HG03175 (cell line): ENCODE results near the gene DPCD.

Experiments
- ATAC-seq: cut with Tn5 transposase; IDR thresholded peaks from one replicate; pipeline ENCODE4 v1.9.1; 2021; ENCODE audit warnings: mild to moderate bottlenecking, moderate library complexity; ENCODE audit not compliant: unreplicated experiment

DPCD gene

DNA sequence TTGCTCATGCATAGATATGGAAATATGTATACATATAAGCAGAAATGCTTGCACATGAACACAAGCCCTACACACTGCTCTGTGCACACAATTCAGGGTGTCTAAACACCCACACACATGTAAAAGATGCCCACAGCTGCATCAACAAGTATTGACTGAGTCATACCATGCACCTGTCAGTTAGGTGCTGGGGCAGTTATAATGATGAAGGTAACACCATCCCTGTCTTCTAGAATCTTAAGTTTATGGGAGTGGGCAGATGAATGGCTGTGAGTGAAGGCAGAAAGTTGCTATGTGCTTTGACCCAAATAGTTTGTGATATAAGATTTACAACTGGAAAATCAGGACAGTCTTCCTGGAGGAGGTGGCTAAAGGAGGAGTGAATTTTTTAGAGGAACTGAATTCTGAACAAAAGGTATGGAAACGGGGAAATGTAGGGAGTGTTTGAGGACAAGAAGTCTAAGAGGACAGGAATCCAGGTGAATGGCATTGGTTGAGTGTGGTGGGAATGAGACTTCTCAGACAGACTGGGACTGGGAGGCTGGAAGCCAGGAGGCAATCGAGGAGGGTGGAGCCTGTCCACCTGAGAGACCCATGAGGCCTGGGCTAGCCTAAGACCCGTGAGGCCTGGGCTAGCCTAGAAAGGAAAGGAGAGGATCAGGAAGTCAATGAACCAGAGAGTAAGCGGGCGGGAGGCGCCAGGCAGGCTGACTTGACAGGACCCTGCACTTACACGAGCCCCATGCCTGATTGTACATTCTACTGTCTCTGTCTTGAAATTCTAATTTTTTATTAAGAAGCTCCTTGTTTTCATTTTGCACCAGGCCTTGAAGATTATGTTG, 20.7 kb upstream of the DPCD start:
- no peak for ATAC-seq

- ATAC-seq = no peak
Observed at GRCh38 chr10:101568054-101568745, 19.9 kb upstream of the DPCD start.

GRCh38 chr10:101569323-101569621, 18.8 kb upstream of the DPCD start:
- ATAC-seq = no peak

DNA sequence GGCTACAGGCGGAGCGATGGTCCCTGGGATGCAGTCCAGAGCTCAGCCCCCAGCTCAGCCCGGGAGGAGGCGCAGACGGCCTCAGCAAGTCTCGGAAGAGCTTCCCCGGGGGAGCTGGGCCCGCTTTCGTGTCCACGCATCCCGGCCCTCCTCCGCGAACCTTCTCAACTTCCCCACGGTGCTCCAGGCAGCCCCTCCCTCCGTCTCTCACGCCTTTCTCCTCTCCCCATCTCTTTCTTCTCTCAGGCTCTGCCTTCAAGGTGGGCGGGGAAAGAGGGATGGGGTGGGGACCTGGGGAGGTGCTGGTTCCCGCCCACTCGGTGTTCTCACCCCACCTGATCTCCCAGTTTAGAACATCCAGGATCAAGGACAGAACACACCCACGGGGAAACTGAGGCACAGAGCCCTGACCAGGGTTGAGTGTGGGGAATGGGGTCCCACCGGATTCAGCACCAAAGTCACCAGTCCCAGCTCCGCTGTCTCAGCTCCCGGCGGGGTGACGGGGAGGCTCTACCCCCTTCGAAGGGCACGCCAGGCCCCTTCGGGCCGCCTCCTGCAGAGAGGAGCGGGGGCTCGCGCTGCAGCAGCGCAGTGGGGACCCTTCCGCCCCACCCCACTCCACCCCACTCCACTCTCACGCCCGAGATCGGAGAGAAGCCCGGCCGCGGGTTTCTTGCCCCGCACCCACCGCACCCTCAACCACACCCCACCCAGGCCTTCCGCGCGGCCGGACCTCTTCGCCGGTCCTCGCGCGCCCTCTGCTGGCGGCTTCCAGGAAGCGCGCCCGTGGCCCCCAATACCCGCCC, 18.3 kb upstream of the DPCD start:
- peak; percentile 67 for ATAC-seq

DNA sequence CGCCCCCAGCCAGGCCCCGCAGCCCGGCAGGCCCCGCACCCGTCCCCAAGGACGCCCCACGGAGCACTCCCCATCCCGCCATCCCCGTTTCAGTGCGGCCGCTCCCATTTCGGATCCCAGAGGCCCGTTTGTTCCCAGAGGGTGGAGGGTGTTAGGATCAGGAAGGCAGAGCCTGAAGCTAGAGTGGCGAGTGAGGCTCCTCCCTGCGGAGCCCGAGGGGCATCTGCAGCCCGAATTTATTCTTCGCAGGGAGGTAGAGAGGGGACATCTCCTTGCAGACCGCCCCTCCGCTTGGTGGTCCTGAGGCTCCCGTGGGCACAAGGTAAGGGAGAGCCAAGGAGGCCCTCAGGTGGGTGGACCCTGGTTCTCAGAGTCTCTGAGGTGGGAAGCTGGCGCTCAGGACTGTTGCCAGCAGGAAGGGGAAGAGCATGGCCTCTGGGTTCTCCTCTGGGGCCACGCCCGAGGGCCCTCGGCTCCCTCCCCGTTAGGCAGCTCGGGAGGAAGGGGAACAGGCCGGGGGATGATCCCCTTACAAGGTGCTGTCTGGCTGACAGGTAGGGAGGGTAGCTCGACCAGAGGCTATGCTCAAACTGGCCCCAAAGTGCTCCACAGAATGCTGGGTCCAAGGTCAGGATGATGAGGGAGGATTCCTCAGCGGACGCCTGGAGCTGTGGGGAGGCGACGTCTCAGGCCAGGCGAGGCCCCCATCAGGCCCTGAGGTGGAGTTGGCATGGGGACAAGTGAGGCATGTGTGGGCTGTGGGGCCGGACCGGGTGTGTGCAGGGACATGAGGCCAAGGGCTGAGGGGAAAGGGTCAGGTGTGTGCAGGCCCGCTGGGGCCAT, 17.5 kb upstream of the DPCD start:
- peak; percentile 2 for ATAC-seq

- ATAC-seq = no peak
Observed at GRCh38 chr10:101571271-101571925, 16.7 kb upstream of the DPCD start.

- ATAC-seq = no peak
Observed at GRCh38 chr10:101572126-101572525, 16.0 kb upstream of the DPCD start.

- no peak for ATAC-seq
Observed at GRCh38 chr10:101572785-101573184, 15.3 kb upstream of the DPCD start.

GRCh38 chr10:101573885-101574753, 14.0 kb upstream of the DPCD start:
- no peak for ATAC-seq

GRCh38 chr10:101575091-101575490, 13.0 kb upstream of the DPCD start:
- no peak for ATAC-seq

- no peak for ATAC-seq
Observed at GRCh38 chr10:101575580-101576210, 12.4 kb upstream of the DPCD start.

DNA sequence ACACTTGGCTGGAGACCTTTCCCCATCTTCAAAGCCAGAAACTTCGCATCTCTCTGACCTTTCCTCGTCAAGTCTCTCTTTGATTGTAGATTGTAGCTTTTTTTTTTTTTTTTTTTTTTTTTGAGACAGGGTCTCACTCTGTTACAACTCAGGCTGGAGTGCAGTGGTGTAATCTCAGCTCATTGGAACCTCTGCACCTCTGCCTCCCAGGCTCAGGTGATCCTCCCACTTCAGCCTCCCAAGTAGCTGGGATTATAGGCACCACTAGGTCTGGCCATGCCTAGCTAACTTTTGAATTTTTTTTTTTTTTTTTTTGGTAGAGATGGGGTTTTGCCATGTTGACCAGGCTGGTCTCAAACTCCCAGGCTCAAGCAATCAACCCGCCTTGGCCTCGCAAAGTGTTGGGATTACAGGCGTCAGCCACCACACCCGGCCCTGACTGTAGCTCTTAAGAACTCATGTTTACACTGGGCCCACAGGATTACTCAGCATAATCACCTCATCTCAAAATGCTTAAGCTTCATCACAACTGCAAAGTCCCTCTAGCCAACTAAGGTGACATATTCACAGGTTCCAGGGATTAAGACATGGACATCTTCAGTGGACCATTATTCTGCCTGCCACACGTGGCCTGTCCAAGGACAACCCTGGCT, 11.8 kb upstream of the DPCD start:
- no peak for ATAC-seq

GRCh38 chr10:101577121-101577871, 10.8 kb upstream of the DPCD start:
- no peak for ATAC-seq

DNA sequence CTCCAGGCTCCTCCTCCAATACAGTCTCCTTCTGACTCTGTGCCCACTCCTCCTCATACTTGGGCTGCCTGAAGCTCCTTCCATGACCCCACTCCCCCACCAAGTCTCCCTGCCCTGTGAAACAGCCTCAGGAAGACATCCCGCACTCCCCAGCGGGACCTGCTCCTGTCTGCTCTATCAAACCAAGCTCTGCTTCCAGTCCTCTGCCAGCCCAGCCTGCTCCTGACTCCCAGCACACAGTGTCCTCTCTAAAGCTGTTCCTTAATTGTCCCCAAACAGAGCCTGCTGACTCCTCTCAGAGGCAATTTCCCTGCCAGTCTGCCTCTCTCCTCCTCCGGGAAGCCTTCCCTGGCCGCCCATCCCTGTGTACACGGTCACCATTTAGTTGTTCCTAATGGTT, 9.9 kb upstream of the DPCD start:
- no peak for ATAC-seq

- no peak for ATAC-seq
Observed at GRCh38 chr10:101578803-101579515, 9.2 kb upstream of the DPCD start.

DNA sequence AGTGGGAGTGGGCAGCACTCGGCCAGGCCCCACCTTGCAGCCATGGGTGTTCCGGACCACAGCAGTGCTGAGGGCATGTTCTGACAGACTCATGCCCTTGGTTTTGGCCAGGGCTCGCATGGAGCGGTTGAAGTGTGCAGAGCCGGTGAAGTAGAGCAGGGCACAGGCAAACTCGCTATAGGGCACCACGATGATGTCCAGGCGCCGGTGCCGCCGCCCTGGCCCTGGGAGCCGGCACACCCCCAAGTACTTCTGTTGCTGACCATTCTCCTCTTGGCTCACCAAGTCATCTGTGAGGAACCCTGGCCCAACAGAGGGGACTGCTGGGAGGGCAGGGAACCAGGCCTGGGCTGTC, 8.6 kb upstream of the DPCD start:
- no peak for ATAC-seq
